Measurements from ENCODE around the gene PDIA5.

DNA sequence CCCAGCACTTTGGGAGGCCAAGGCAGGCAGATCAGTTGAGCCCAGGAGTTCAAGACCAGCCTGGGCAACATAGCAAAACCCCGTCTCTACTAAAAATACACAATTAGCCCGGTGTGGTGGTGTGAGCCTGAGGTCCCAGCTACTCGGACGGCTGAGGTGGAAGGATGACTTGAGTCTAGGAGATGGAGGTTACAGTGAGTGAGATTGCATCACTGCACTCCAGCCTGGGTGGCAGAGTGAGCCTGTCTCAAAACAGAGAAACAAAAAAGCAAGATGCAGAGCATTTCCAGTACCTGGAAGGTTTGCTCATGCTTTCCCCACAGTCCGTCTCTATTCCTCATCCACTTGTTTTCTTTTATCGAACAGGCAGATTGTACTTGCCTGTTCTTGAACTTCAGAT is 3.8 kb upstream of the PDIA5 start:
- TF ChIP-seq FOXP2 (optimal IDR thresholded peaks at IDR 0.05; ENCODE audit: control extremely low read depth, extremely low read length, insufficient read depth) (no peak), POLR2AphosphoS5 (IDR thresholded peaks at IDR 0.05; ENCODE audit: borderline replicate concordance, low read depth, low read length) (no peak)

All from SK-N-MC (cell line).